HepG2 (cell line): ENCODE data around the gene ADAMTS2. TPM values are rescaled to one million over a fixed set of nuclear protein-coding genes. Genes with fewer than 3 reads are reported as not detected.

Source experiments
- ATAC-seq: fragments of 200-7000 bp; cut with Tn5 transposase; 3 replicates; pipeline ENCODE4 v1.9.1; 2020; ENCODE audit warnings: mild to moderate bottlenecking, moderate library complexity
- Bru-seq: library from RNA; stranded (reverse); fragments of 400-500 nt; gene quantifications from one replicate; lab custom pipeline; 2021; lab: Mats Ljungman, UMichigan
- BruChase-seq, 2 experiments: library from RNA; stranded (reverse); fragments of 400-500 nt; gene quantifications; one replicate each; lab custom pipeline; 2021; lab: Mats Ljungman, UMichigan
- BruUV-seq: library from RNA; stranded (reverse); fragments of 400-500 nt; replicated peaks from 2 replicates; lab custom pipeline; 2021; lab: Mats Ljungman, UMichigan
- CTCF ChIA-PET: fragments of 300-600 bp; formaldehyde crosslinking; extraction: SDS; loops from one replicate; lab custom pipeline; 2021; ENCODE audit warnings: low total read pairs, inconsistent platforms, low intra/inter-chr PET ratio; lab: Yijun Ruan, JAX
- POLR2A ChIA-PET: fragments of 350-600 bp; sonication (Branson Sonifier 250); formaldehyde crosslinking; loops from one replicate; lab custom pipeline; 2020; ENCODE audit warnings: antibody characterized with exemption, inconsistent platforms; lab: Yijun Ruan, JAX
- DNase-seq: peaks from one replicate; pipeline ENCODE4 v3.0.0-alpha.2; 2015; ENCODE audit warnings: low spot score
- FAIRE-seq: peaks from 3 replicates; lab custom pipeline; 2011; peaks lifted over from hg19 to GRCh38; lab: Jason Lieb, UNC
- H2AFZ ChIP-seq: one replicate; pipeline ENCODE4 v1.6.1; 2011; ENCODE audit warnings: low read length, inconsistent platforms
- H3K27ac ChIP-seq: fragments of 300-600 bp; 3 replicates; pipeline ENCODE4 v1.8.0; 2011; ENCODE audit warnings: mixed run types, mild to moderate bottlenecking, mixed read lengths, low read length, inconsistent platforms; ENCODE audit not compliant: insufficient read depth; ENCODE audit errors: extremely low read length
- H3K27me3 ChIP-seq, 2 experiments: fragments of 200-600 bp in 1 of 2; 2 replicates in 1 of 2; 3 replicates in 1 of 2; pipeline versions ENCODE4 v1.6.0 to v1.8.0; 2011; ENCODE audit warnings: low read length in 2 of 2, mild to moderate bottlenecking in 2 of 2, moderate library complexity in 2 of 2, inconsistent platforms in 1 of 2; ENCODE audit not compliant: insufficient read depth in 2 of 2, control insufficient read depth in 1 of 2
- H3K36me3 ChIP-seq, 2 experiments: fragments of 200-600 bp in 1 of 2; replicated peaks in 1 of 2; 2 replicates in 1 of 2; 3 replicates in 1 of 2; pipeline versions ENCODE4 v1.5.1 to v1.8.0; 2011; ENCODE audit warnings: low read length in 2 of 2, inconsistent platforms in 1 of 2; ENCODE audit not compliant: insufficient read depth in 2 of 2, control insufficient read depth in 1 of 2
- H3K4me1 ChIP-seq: 2 replicates; pipeline ENCODE4 v1.5.1; 2012; ENCODE audit warnings: low read length, inconsistent platforms; ENCODE audit not compliant: insufficient read depth
- H3K4me2 ChIP-seq: 2 replicates; pipeline ENCODE4 v1.6.0; 2011; ENCODE audit warnings: low read depth, low read length, inconsistent platforms
- H3K4me3 ChIP-seq, 3 experiments: fragments of 200-600 bp in 1 of 3; sonication (generic), shearing (Covaris generic) in 1 of 3; replicated peaks in 1 of 3; 2 replicates each; pipeline ENCODE4 v1.5.1; 2011 to 2016; ENCODE audit warnings: low read length in 3 of 3, inconsistent platforms in 2 of 3, low read depth in 2 of 3, mild to moderate bottlenecking in 2 of 3, control low read depth in 1 of 3, mixed read lengths in 1 of 3; ENCODE audit not compliant: insufficient read depth in 1 of 3
- H3K79me2 ChIP-seq: one replicate; pipeline ENCODE4 v1.6.1; 2011; ENCODE audit warnings: low read length, inconsistent platforms; ENCODE audit not compliant: insufficient read depth
- H3K9ac ChIP-seq: 2 replicates; pipeline ENCODE4 v1.6.0; 2011; ENCODE audit warnings: mild to moderate bottlenecking, low read depth, low read length, inconsistent platforms; ENCODE audit not compliant: insufficient read depth
- H3K9me3 ChIP-seq: 2 replicates; pipeline ENCODE4 v1.5.1; 2012; ENCODE audit warnings: mild to moderate bottlenecking, low read length
- H4K20me1 ChIP-seq: 2 replicates; pipeline ENCODE4 v1.6.0; 2011; ENCODE audit warnings: inconsistent platforms, mild to moderate bottlenecking, low read length, moderate library complexity; ENCODE audit not compliant: insufficient read depth
- CBX5 ChIP-seq: sonication (generic); formaldehyde crosslinking; IDR thresholded peaks from 2 replicates; pipeline ENCODE4 v1.4.0; 2020; ENCODE audit warnings: missing genetic modification reagents, borderline replicate concordance
- EZH2 ChIP-seq: conservative IDR thresholded peaks from 2 replicates; pipeline ENCODE4 v1.6.1; 2012; ENCODE audit warnings: mild to moderate bottlenecking, low read depth, low read length, moderate library complexity
- TEF ChIP-seq: sonication (generic); formaldehyde crosslinking; IDR thresholded peaks from 2 replicates; pipeline ENCODE4 v1.5.0; 2020; ENCODE audit warnings: missing genetic modification reagents
- WGBS: methylation state at CpG from one replicate; pipeline ENCODE4 v1.1.6; 2017; ENCODE audit warnings: low lambda C conversion rate; 5-methylcytosine and 5-hydroxymethylcytosine counted together
- in situ Hi-C: cut with HindIII; loops from 2 replicates; pipeline ENCODE4 v1.10.0; 2017; ENCODE audit warnings: low pct_unique_long_range_greater_than_20kb; ENCODE audit not compliant: extremely low pct_ligation_motif_present
- intact Hi-C: fragments of 100-400 bp; cut with micrococcal nuclease; formaldehyde crosslinking; loops from one replicate; pipeline ENCODE4 v1.10.0; 2022; ENCODE audit not compliant: unreplicated experiment
- long read RNA-seq, 2 experiments: library from RNA in 1 of 2; library from polyadenylated mRNA in 1 of 2; stranded (forward) in 1 of 2; unstranded in 1 of 2; transcript quantifications; one replicate each; pipeline ENCODE4 v2.0.0, GENCODE V29; 2019 to 2022
- polyA minus RNA-seq, 3 experiments: library from RNA; depleted of rRNA, polyadenylated mRNA; stranded (reverse); fragments of >200 nt; gene quantifications; 2 replicates each; pipeline ENCODE4 v1.2.3, GENCODE V29; 2011; ENCODE audit warnings: low replicate concordance in 1 of 3
- polyA plus RNA-seq, 8 experiments: library from polyadenylated mRNA; depleted of rRNA in 3 of 8; stranded (reverse) in 7 of 8; unstranded in 1 of 8; fragments of >200 nt; fragmentation: Illumina TruSeq in 4 of 8; extraction: Trizol in 4 of 8; gene quantifications; 2 replicates each; pipeline versions ENCODE4 v1.2.1 to v1.2.3, GENCODE V29; 2011 to 2016; ENCODE audit warnings: low read depth in 4 of 8, missing spikeins in 1 of 8, mixed read lengths in 1 of 8; ENCODE audit not compliant: insufficient read depth in 1 of 8
- total RNA-seq, 5 experiments: library from RNA; depleted of rRNA; stranded (reverse); fragments of >200 nt; fragmentation: Illumina TruSeq; extraction: Trizol; gene quantifications; 2 replicates each; pipeline ENCODE4 v1.2.3, GENCODE V29; 2016; ENCODE audit warnings: low read depth in 1 of 5

Gene ADAMTS2
- 0.18 and 0.24 TPM in 2 replicates for total RNA-seq (2016; rRNA removed; fragmentation: Illumina TruSeq; extraction: Trizol)
- total RNA-seq (2016; cell fraction: cytosol; rRNA removed; fragmentation: Illumina TruSeq; extraction: Trizol; ENCODE audit: low read depth), result 0.09 and 0.10 TPM in 2 replicates
- total RNA-seq (2016; cell fraction: insoluble cytoplasmic fraction; rRNA removed; fragmentation: Illumina TruSeq; extraction: Trizol), result 0.15 and 0.17 TPM in 2 replicates
- total RNA-seq (2016; cell fraction: membrane; rRNA removed; fragmentation: Illumina TruSeq; extraction: Trizol), result 0.25 and 0.38 TPM in 2 replicates
- 0.25 and 0.59 TPM in 2 replicates for total RNA-seq (2016; cell fraction: nucleus; rRNA removed; fragmentation: Illumina TruSeq; extraction: Trizol)
- polyA plus RNA-seq (2011; rRNA removed), result 3.5 and 3.6 TPM in 2 replicates
- 2.4 and 4.9 TPM in 2 replicates for polyA plus RNA-seq (2011; cell fraction: cytosol; rRNA removed)
- polyA plus RNA-seq (2011; cell fraction: nucleus; rRNA removed), result 5.3 and 5.6 TPM in 2 replicates
- polyA plus RNA-seq (2012), result 2.3 and 2.4 TPM in 2 replicates
- 0.26 and 0.29 TPM in 2 replicates for polyA plus RNA-seq (2016; cell fraction: cytosol; fragmentation: Illumina TruSeq; extraction: Trizol; ENCODE audit: low read depth)
- 0.36 and 0.41 TPM in 2 replicates for polyA plus RNA-seq (2016; cell fraction: insoluble cytoplasmic fraction; fragmentation: Illumina TruSeq; extraction: Trizol; ENCODE audit: low read depth)
- 0.58 and 0.62 TPM in 2 replicates for polyA plus RNA-seq (2016; cell fraction: membrane; fragmentation: Illumina TruSeq; extraction: Trizol; ENCODE audit: low read depth)
- polyA plus RNA-seq (2016; cell fraction: nucleus; fragmentation: Illumina TruSeq; extraction: Trizol; ENCODE audit: insufficient read depth, low read depth), result 0.59 and 1.2 TPM in 2 replicates
- 4.6 TPM in 1 of 2 replicates, not detected in the other for polyA minus RNA-seq (2011; rRNA and poly(A)+ RNA removed; ENCODE audit: low replicate concordance)
- 0.99 and 1.4 TPM in 2 replicates for polyA minus RNA-seq (2011; cell fraction: cytosol; rRNA and poly(A)+ RNA removed)
- 0.90 and 1.7 TPM in 2 replicates for polyA minus RNA-seq (2011; cell fraction: nucleus; rRNA and poly(A)+ RNA removed)
- Bru-seq, nascent RNA, result percentile 17 among the genes with signal in this experiment
- BruChase-seq, experiment 1, labeled RNA remaining after a 6-hour chase, result percentile 13 among the genes with signal in this experiment
- percentile 17 among the genes with signal in this experiment for BruChase-seq, experiment 2, labeled RNA remaining after a 2-hour chase
- long read RNA-seq, experiment 1, partial matches to known transcripts, result 0 of 5 reads
- long read RNA-seq, experiment 1, other reads (novel, unspliced or antisense), result 5 of 5 reads
- long read RNA-seq, experiment 2, partial matches to known transcripts, result 0 of 4 reads
- long read RNA-seq, experiment 2, other reads (novel, unspliced or antisense), result 4 of 4 reads

GRCh38 chr5:179345433-179346321 is at the start of gene ADAMTS2:
ADAMTS2 (minus strand) TSS chr5:179345461; CDS start chr5:179345328, 133 bp downstream.
- Histone ChIP-seq H3K4me3 (no peak within 1 kb of the TSS), H3K79me2 (no peaks in the 10 kb centered on the region), H3K36me3 (no peaks in the 10 kb centered on the region), H3K27ac (no peak within 1 kb of the TSS), H3K9me3 (no peaks in the 10 kb centered on the region), H4K20me1 (no peaks in the 10 kb centered on the region), H3K4me2 (no peak within 1 kb of the TSS), H3K27me3 (peaks cover 16 to 84% of the 10 kb centered on the region in 2 experiments), H3K4me1 (no peaks in the 10 kb centered on the region), H3K9ac (no peak within 1 kb of the TSS), H2AFZ (no peak within 1 kb of the TSS)
- intact Hi-C loops (no loop called here), in situ Hi-C loops (no loop called here)
- DNase-seq (no peak), ATAC-seq (no peak), FAIRE-seq (no peak)
- no TSS peak for BruUV-seq
- ChIA-PET CTCF (no interaction called here), POLR2A (no interaction called here)
- TF ChIP-seq CBX5 (no peak), TEF (CRISPR knock-in tag) (no peak), EZH2 (peak; percentile 63; the same call in 1 of the 2 replicates)
- 24% methylated on average over 26 of the region's 67 CpGs for WGBS
